ENCODE measurements around the gene DPP8.

GRCh38 chr15:65535192-65535591, 17.7 kb upstream of the DPP8 start:
- TF ChIP-seq POLR2A (IDR thresholded peaks at IDR 0.05) (no peak), CTCF (IDR thresholded peaks at IDR 0.05) (no peak)
